Neuronal stem cell (in vitro differentiated cells): ENCODE measurements around the gene C19orf67.

Experiments used
- DNase-seq: peaks from one replicate; pipeline ENCODE4 v3.0.0-alpha.2; 2013; ENCODE audit warnings: low spot score
- H2AFZ ChIP-seq: one replicate; pipeline ENCODE4 v1.6.1; 2013; ENCODE audit warnings: mild to moderate bottlenecking, low read length, inconsistent platforms
- H2AK5ac ChIP-seq: 2 replicates; pipeline ENCODE4 v1.6.1; 2013; ENCODE audit warnings: low read depth, mild to moderate bottlenecking, inconsistent platforms, low read length, moderate library complexity, mixed read lengths
- H2BK120ac ChIP-seq: 2 replicates; pipeline ENCODE4 v1.6.1; 2013; ENCODE audit warnings: low read depth, mild to moderate bottlenecking, inconsistent platforms, low read length, moderate library complexity, mixed read lengths
- H2BK12ac ChIP-seq: one replicate; pipeline ENCODE4 v1.6.1; 2013; ENCODE audit warnings: low read length, inconsistent platforms
- H2BK15ac ChIP-seq: 2 replicates; pipeline ENCODE4 v1.6.1; 2013; ENCODE audit warnings: mild to moderate bottlenecking, low read length, inconsistent platforms, mixed read lengths
- H2BK5ac ChIP-seq: one replicate; pipeline ENCODE4 v1.6.1; 2013; ENCODE audit warnings: inconsistent platforms, mild to moderate bottlenecking, low read length, moderate library complexity
- H3K14ac ChIP-seq: one replicate; pipeline ENCODE4 v1.6.1; 2013; ENCODE audit warnings: low read length, inconsistent platforms
- H3K18ac ChIP-seq: 2 replicates; pipeline ENCODE4 v1.6.1; 2013; ENCODE audit warnings: low read length, inconsistent platforms
- H3K23ac ChIP-seq: 2 replicates; pipeline ENCODE4 v1.6.1; 2013; ENCODE audit warnings: low read depth, mild to moderate bottlenecking, mixed read lengths, low read length, inconsistent platforms; ENCODE audit not compliant: poor library complexity
- H3K27ac ChIP-seq: replicated peaks from 3 replicates; pipeline ENCODE4 v1.5.1; 2013; ENCODE audit warnings: low read length, inconsistent platforms
- H3K27me3 ChIP-seq, 3 experiments: 2 replicates each; pipeline ENCODE4 v1.6.1; 2013; ENCODE audit warnings: low read length in 3 of 3, mild to moderate bottlenecking in 2 of 3, inconsistent platforms in 1 of 3, low read depth in 1 of 3, mixed read lengths in 1 of 3, moderate library complexity in 1 of 3; ENCODE audit not compliant: control insufficient read depth in 3 of 3, insufficient read depth in 3 of 3
- H3K36me3 ChIP-seq, 2 donors: replicated peaks in 1 of 2; 2 replicates each; pipeline ENCODE4 v1.6.1; 2013; ENCODE audit warnings: low read length in 2 of 2; ENCODE audit not compliant: control insufficient read depth in 2 of 2, insufficient read depth in 2 of 2
- H3K4ac ChIP-seq: 2 replicates; pipeline ENCODE4 v1.6.1; 2013; ENCODE audit warnings: inconsistent platforms, mild to moderate bottlenecking, low read length, moderate library complexity
- H3K4me1 ChIP-seq, 2 donors: 1 replicate in 1 of 2; 2 replicates in 1 of 2; pipeline ENCODE4 v1.6.1; 2013; ENCODE audit warnings: low read length in 2 of 2, low read depth in 1 of 2; ENCODE audit not compliant: control insufficient read depth in 2 of 2, insufficient read depth in 1 of 2
- H3K4me2 ChIP-seq: one replicate; pipeline ENCODE4 v1.6.1; 2013; ENCODE audit warnings: mild to moderate bottlenecking, low read length, inconsistent platforms; ENCODE audit not compliant: insufficient read depth, poor library complexity, severe bottlenecking
- H3K4me3 ChIP-seq, 2 donors: 2 replicates each; pipeline ENCODE4 v1.5.1; 2013; ENCODE audit warnings: low read length in 2 of 2, mild to moderate bottlenecking in 2 of 2, inconsistent platforms in 1 of 2, moderate library complexity in 1 of 2
- H3K79me1 ChIP-seq: one replicate; pipeline ENCODE4 v1.6.1; 2013; ENCODE audit warnings: low read depth, mild to moderate bottlenecking, inconsistent platforms, low read length, moderate library complexity
- H3K9ac ChIP-seq: one replicate; pipeline ENCODE4 v1.6.1; 2013; ENCODE audit warnings: mild to moderate bottlenecking, low read depth, low read length, inconsistent platforms; ENCODE audit not compliant: poor library complexity
- H3K9me3 ChIP-seq, 2 donors: replicated peaks in 1 of 2; 2 replicates each; pipeline versions ENCODE3 to v1.6.1; 2013; ENCODE audit warnings: low read length in 2 of 2, mild to moderate bottlenecking in 2 of 2, inconsistent platforms in 1 of 2, low read depth in 1 of 2, mixed read lengths in 1 of 2, moderate library complexity in 1 of 2; ENCODE audit not compliant: control insufficient read depth in 2 of 2, insufficient read depth in 1 of 2
- H4K8ac ChIP-seq: one replicate; pipeline ENCODE4 v1.6.1; 2013; ENCODE audit warnings: low read depth, mild to moderate bottlenecking, inconsistent platforms, low read length, moderate library complexity
- H4K91ac ChIP-seq: one replicate; pipeline ENCODE4 v1.6.1; 2013; ENCODE audit warnings: low read length, low read depth, mild to moderate bottlenecking, inconsistent platforms; ENCODE audit not compliant: poor library complexity
- WGBS, 2 donors: extraction: QIAGEN DNeasy Blood & Tissue Kit; methylation state at CpG; one replicate each; pipeline ENCODE4 v1.1.7; 2013; ENCODE audit warnings: missing lambda C conversion rate in 2 of 2, mixed read lengths in 1 of 2; ENCODE audit not compliant: insufficient read length in 2 of 2, insufficient replicate concordance in 1 of 2; ENCODE audit errors: extremely low coverage in 2 of 2; 5-methylcytosine and 5-hydroxymethylcytosine counted together

C19orf67 gene

DNA sequence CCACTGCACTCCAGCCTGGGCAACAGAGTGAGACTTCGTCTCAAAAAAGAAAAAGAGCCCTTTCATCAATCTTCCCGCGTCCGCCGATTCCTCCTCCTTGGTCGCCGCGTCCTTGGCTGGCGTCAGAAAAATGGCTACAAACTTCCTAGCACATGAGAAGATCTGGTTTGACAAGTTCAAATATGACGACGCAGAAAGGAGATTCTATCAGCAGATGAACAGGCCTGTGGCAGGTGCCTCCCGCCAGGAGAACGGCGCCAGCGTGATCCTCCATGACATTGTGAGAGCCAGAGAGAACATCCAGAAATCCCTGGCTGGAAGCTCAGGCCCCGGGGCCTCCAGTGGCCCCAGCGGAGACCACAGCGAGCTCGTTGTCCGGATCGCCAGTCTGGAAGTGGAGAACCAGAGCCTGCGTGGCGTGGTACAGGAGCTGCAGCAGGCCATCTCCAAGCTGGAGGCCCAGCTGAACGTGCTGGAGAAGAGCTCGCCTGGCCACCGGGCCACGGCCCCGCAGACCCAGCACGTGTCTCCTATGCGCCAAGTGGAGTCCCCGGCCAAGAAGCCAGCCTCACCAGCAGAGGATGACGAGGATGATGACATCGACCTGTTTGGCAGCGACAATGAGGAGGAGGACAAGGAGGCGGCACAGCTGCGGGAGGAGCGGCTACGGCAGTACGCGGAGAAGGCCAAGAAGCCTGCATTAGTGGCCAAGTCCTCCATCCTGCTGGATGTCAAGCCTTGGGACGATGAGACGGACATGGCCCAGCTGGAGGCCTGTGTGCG lies 15.1 kb downstream of the C19orf67 start:
- Histone ChIP-seq H3K4ac (no peak overlapping the region), H3K27ac (no peak overlapping the region), H2AK5ac (peak overlapping the region; percentile 81), H2BK5ac (no peak overlapping the region), H3K4me3 (no peak overlapping the region), H2BK120ac (no peak overlapping the region), H2BK15ac (no peak overlapping the region), H3K14ac (no peak overlapping the region), H4K91ac (no peak overlapping the region), H3K4me2 (no peak overlapping the region), H3K4me1 (peaks cover 11 to 14% of the 10 kb centered on the region in 2 donors), H3K36me3 (no peaks in the 10 kb centered on the region), H3K9me3 (no peaks in the 10 kb centered on the region), H3K18ac (no peak overlapping the region), H3K23ac (no peak overlapping the region), H3K79me1 (no peaks in the 10 kb centered on the region), H2AFZ (no peak overlapping the region), H3K9ac (no peak overlapping the region), H2BK12ac (no peak overlapping the region), H3K27me3 (peaks cover 0 to 36% (median 9%) of the 10 kb centered on the region in 3 experiments), H4K8ac (no peak overlapping the region)
- WGBS, 2 donors: no CpG with 5 or more reads among the region's 43 CpGs
- no peak for DNase-seq

DNA sequence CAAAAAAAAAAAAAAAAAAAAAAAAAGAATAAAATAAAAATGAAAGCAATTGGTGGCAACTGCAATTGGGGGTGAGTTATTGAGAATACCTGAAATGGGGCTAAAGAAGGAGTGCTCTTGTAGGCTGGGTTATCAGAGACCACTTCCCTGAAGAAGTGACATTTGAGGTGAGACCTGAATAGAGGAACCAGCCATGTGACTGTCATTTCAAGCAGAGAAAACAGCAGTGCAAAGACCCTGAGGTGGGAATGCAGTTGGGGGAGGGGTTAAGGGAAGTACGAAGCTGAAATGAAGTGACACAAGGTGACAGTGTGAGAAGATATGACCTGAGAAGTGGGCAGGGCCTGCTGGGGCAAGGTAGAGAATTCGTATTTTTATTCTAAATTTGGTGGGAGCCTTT lies 19.4 kb downstream of the C19orf67 start:
- DNase-seq: no peak
- Histone ChIP-seq H3K36me3 (no peaks in the 10 kb centered on the region), H2BK12ac (no peak overlapping the region), H2AFZ (no peak overlapping the region), H3K27me3 (no peaks in the 10 kb centered on the region), H3K4me3 (no peak overlapping the region), H2BK15ac (no peak overlapping the region), H3K27ac (no peak overlapping the region), H3K9ac (no peak overlapping the region), H3K79me1 (no peaks in the 10 kb centered on the region), H2BK120ac (no peak overlapping the region), H2AK5ac (no peak overlapping the region), H3K4ac (no peak overlapping the region), H4K8ac (no peak overlapping the region), H3K9me3 (no peaks in the 10 kb centered on the region), H3K4me2 (no peak overlapping the region), H4K91ac (no peak overlapping the region), H3K18ac (no peak overlapping the region), H3K4me1 (no peaks in the 10 kb centered on the region), H2BK5ac (no peak overlapping the region), H3K23ac (no peak overlapping the region), H3K14ac (no peak overlapping the region)
- WGBS, 2 donors: no CpG with 5 or more reads among the region's 2 CpGs

DNA sequence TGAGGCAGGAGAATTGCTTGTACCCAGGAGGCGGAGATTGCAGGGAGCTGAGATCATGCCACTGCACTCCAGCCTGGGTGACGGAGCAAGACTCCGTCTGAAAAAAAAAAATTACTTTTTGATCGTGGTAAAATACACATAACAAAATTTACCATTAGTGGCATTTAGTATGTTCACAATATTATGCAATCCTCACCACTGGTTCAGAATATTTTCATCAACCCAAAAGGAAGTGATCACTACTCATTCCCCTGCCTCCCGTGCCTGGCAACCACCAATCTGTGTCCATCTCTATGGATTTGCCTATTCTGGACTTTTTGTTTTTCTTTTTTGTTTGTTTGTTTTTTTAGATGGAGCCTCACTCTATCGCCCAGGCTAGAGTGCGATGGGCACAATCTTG lies 22.5 kb downstream of the C19orf67 start:
- H3K18ac ChIP-seq: no peak overlapping the region
- H3K27me3 ChIP-seq: peaks cover 0 to 12% (median 12%) of the 10 kb centered on the region in 3 experiments
- H3K9ac ChIP-seq: no peak overlapping the region
- H3K14ac ChIP-seq: no peak overlapping the region
- no peak overlapping the region for H3K4ac ChIP-seq
- H3K4me3 ChIP-seq: no peak overlapping the region
- H3K36me3 ChIP-seq: no peaks in the 10 kb centered on the region
- no peak overlapping the region for H3K23ac ChIP-seq
- peaks cover 2 to 3% of the 10 kb centered on the region in 2 donors for H3K4me1 ChIP-seq
- H3K4me2 ChIP-seq: no peak overlapping the region
- H2BK5ac ChIP-seq: no peak overlapping the region
- H3K79me1 ChIP-seq: no peaks in the 10 kb centered on the region
- DNase-seq: no peak
- no CpG with 5 or more reads among the region's 7 CpGs for WGBS, 2 donors
- no peak overlapping the region for H4K8ac ChIP-seq
- H2BK120ac ChIP-seq: no peak overlapping the region
- no peak overlapping the region for H4K91ac ChIP-seq
- no peak overlapping the region for H2BK12ac ChIP-seq
- H3K9me3 ChIP-seq: no peaks in the 10 kb centered on the region
- H2BK15ac ChIP-seq: no peak overlapping the region
- H2AFZ ChIP-seq: no peak overlapping the region
- no peak overlapping the region for H2AK5ac ChIP-seq
- no peak overlapping the region for H3K27ac ChIP-seq

DNA sequence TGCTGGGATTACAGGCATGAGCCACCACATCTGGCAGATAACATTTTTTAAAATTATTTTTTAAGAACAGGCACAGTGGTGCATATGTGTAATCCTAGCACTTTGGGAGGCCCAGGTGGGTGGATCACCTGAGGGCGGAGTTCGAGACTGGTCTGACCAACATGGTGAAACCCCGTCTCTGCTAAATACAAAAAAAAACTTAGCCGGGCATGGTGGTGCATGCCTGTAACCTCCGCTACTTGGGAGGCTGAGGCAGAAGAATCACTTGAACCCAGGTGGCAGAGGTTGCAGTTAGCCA lies 23.1 kb downstream of the C19orf67 start:
- Histone ChIP-seq H3K18ac (no peak overlapping the region), H3K14ac (no peak overlapping the region), H3K4me3 (no peak overlapping the region), H3K9me3 (no peaks in the 10 kb centered on the region), H3K23ac (no peak overlapping the region), H2AFZ (no peak overlapping the region), H3K27ac (no peak overlapping the region), H2BK5ac (no peak overlapping the region), H3K4ac (no peak overlapping the region), H3K36me3 (no peaks in the 10 kb centered on the region), H3K27me3 (peaks cover 0 to 17% (median 14%) of the 10 kb centered on the region in 3 experiments), H3K9ac (no peak overlapping the region), H3K79me1 (no peaks in the 10 kb centered on the region), H4K91ac (no peak overlapping the region), H3K4me1 (peaks cover 3 to 4% of the 10 kb centered on the region in 2 donors), H3K4me2 (no peak overlapping the region), H4K8ac (no peak overlapping the region), H2BK15ac (no peak overlapping the region), H2AK5ac (no peak overlapping the region), H2BK120ac (no peak overlapping the region), H2BK12ac (no peak overlapping the region)
- no CpG with 5 or more reads among the region's 5 CpGs for WGBS, 2 donors
- DNase-seq: no peak
